Large intestine (tissue), 3 donors: ENCODE results near the gene FAM210A. TPM values are rescaled to one million over a fixed set of nuclear protein-coding genes. Genes with fewer than 3 reads are reported as not detected.

Experiments
- DNase-seq, 2 donors: peaks; one replicate each; pipeline versions ENCODE4 v3.0.0 to v3.0.0-alpha.2; 2013
- H3K27ac ChIP-seq: one replicate; pipeline ENCODE4 v1.5.1; 2013; ENCODE audit warnings: low read length
- H3K27me3 ChIP-seq: 2 replicates; pipeline ENCODE4 v1.6.1; 2013; ENCODE audit warnings: low read length; ENCODE audit not compliant: control insufficient read depth, insufficient read depth
- H3K36me3 ChIP-seq: 2 replicates; pipeline ENCODE4 v1.6.1; 2013; ENCODE audit warnings: low read length; ENCODE audit not compliant: control insufficient read depth, insufficient read depth
- H3K4me1 ChIP-seq: one replicate; pipeline ENCODE4 v1.6.1; 2013; ENCODE audit warnings: low read length; ENCODE audit not compliant: control insufficient read depth, insufficient read depth
- H3K4me3 ChIP-seq: one replicate; pipeline ENCODE4 v1.5.1; 2013; ENCODE audit warnings: low read length
- H3K9me3 ChIP-seq: one replicate; pipeline ENCODE4 v1.6.1; 2013; ENCODE audit warnings: mild to moderate bottlenecking, low read depth, low read length, moderate library complexity; ENCODE audit not compliant: control insufficient read depth
- WGBS: methylation state at CpG from one replicate; pipeline ENCODE4 v1.1.5; 2013; ENCODE audit warnings: low lambda C conversion rate; ENCODE audit not compliant: insufficient coverage; 5-methylcytosine and 5-hydroxymethylcytosine counted together
- polyA plus RNA-seq: library from polyadenylated mRNA; unstranded; fragments of 120-200 nt; gene quantifications from one replicate; pipeline ENCODE4 v1.2.1, GENCODE V29; 2013

FAM210A gene
- polyA plus RNA-seq, 1 donor, result 16.7 TPM

DNA sequence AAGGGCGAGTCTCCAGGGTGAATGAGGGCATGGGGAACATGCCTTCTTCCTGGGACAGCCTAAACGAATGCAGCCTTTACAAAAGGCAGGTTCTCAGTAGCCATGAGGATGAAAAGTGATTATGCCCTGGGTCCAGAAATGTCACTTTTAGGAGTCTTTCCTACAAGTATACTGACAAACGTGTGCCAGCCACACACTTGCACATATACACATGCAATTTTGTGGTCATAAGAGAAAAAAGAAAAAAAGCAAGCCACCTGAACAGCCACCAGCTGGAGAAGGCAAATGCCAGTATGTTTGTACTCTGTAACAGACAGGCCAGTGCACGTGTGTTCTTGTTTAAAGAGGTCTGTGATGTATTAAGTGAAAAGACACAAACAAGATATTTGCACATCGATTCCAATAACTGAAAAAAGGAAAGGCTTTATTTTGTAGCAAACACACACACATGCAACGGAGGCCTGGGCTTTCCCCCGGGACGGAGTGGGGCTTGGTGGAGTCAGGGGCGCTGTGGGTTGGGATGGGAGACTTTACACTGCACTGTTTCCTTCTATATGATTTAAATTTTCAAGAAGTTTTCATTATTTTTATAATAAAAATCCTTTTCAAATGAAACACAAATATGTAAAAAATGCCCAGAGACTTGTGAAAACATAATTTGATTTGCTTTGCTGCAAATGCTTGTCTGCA lies 108.4 kb downstream of the FAM210A start:
- no peak for DNase-seq
- H3K4me3 ChIP-seq, result no peak overlapping the region
- H3K4me1 ChIP-seq, result no peaks in the 10 kb centered on the region
- H3K27ac ChIP-seq, result no peak overlapping the region
- WGBS, result 82% methylated on average over 3 of the region's 9 CpGs
- H3K27me3 ChIP-seq, result peaks cover 9% of the 10 kb centered on the region
- H3K36me3 ChIP-seq, result no peaks in the 10 kb centered on the region
- no peaks in the 10 kb centered on the region for H3K9me3 ChIP-seq

DNA sequence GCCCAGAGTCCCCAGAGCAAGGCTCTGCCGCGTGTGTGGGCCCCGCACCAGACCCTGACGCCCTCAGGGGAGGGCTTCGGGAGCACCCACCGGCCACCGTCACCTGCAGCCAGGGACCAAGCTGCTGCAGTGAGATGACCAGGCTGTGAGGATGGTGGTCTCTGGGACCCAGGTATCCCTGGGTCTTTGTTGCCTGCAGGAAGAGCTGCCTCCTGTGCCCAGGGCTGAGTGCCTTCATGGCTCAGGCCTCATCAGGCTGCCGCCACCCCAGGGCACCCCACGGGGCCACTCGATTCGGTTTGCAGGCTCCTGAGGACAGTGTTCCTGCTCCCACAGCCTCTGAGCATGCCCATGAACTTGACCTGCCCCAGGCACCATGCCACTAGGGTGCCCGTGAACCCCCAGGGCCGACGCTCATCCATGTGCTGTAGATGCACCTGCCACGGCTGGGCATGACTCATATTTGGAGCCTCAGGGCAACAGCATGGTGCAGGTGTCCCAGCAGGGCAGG lies 109.8 kb downstream of the FAM210A start:
- H3K27me3 ChIP-seq, result peaks cover 21% of the 10 kb centered on the region
- WGBS, result no CpG with 5 or more reads among the region's 15 CpGs
- no peaks in the 10 kb centered on the region for H3K36me3 ChIP-seq
- no peak overlapping the region for H3K27ac ChIP-seq
- no peak overlapping the region for H3K4me3 ChIP-seq
- H3K9me3 ChIP-seq, result no peaks in the 10 kb centered on the region
- H3K4me1 ChIP-seq, result no peaks in the 10 kb centered on the region
- DNase-seq, result no peak

DNA sequence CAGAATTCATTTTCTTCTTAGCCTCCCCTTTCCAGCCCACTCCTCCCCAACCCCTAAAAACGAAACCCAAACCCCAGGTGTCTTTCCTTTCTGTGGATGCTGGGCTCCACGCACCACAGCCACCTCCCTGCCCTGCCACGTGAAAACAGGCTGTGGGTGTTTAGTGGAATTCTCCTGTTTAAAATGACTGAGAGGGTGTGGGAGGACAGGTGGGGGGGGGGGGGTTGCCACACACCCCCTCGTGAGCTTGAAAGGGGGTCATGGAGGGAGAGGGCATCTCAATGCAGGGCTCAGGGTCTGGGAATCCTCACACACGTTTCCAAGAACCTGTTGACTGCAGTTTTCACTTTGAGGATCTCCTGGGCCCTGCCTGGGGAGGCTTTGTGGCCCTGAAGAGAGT lies 110.3 kb downstream of the FAM210A start:
- DNase-seq, result no peak
- Histone ChIP-seq H3K4me1 (no peaks in the 10 kb centered on the region), H3K4me3 (no peak overlapping the region), H3K36me3 (no peaks in the 10 kb centered on the region), H3K27ac (no peak overlapping the region), H3K27me3 (peaks cover 27% of the 10 kb centered on the region), H3K9me3 (no peaks in the 10 kb centered on the region)
- no CpG with 5 or more reads among the region's 5 CpGs for WGBS

DNA sequence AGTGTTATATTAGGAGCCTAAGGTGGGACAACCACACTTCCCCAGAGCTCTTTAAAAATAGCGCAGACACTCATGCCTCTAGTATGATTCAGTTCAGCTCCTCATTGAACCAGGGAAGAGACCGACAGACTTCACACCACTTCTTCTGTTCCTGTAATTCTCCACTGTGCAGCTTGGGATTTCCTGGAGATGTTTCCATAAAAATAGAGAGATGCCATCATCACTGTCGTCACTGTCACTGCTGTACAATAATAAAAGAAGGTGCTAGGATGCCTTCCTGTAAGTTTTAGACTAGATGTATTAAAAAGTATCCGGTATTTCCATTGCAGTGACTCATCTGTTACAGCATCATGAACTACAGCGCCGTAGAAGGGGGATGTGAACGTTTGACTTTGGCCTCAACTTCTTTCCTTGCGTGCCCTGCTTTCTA lies 110.9 kb downstream of the FAM210A start:
- no peaks in the 10 kb centered on the region for H3K4me1 ChIP-seq
- 93% methylated on average over 3 of the region's 8 CpGs for WGBS
- no peaks in the 10 kb centered on the region for H3K9me3 ChIP-seq

DNA sequence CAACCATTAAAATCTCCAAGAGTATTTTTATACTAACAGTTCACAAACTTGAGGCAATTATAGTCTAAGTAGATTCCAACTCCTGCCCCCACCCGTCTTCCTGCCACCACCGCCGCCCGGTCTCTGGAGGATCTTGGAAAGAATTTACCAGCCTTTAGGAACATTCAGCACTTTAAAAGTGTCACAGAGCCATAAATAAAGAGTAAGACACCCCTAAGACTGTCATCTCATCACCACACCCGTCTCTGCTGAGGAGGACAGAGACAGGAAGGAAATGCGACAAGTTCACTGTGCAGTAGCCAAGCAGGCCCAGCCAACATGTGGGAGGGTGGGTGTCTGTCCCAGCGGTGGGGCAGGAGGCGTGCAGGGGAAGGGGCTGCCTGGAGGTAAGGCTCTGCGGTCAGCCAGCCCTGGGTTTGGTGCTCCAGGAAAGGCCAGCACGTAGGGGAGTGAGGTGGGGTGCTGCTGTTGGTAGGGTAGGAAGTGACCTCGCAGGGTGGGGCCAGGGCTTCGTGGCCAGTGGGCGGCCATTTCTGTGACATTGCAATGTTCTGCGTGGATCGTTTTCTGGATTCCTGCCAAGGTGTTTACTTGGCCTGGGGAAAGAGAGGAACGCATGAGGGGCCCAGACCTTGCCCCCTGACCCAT lies 111.6 kb downstream of the FAM210A start:
- Histone ChIP-seq H3K27me3 (peaks cover 34% of the 10 kb centered on the region), H3K4me3 (no peak overlapping the region), H3K9me3 (no peaks in the 10 kb centered on the region), H3K27ac (no peak overlapping the region), H3K4me1 (no peaks in the 10 kb centered on the region), H3K36me3 (no peaks in the 10 kb centered on the region)
- no peak for DNase-seq
- no CpG with 5 or more reads among the region's 16 CpGs for WGBS

More for the DNA sequence above, 110.9 kb downstream of the FAM210A start:
- no peak overlapping the region for H3K27ac ChIP-seq
- no peak for DNase-seq
- H3K27me3 ChIP-seq, result peaks cover 33% of the 10 kb centered on the region
- H3K36me3 ChIP-seq, result no peaks in the 10 kb centered on the region
- H3K4me3 ChIP-seq, result no peak overlapping the region

DNA sequence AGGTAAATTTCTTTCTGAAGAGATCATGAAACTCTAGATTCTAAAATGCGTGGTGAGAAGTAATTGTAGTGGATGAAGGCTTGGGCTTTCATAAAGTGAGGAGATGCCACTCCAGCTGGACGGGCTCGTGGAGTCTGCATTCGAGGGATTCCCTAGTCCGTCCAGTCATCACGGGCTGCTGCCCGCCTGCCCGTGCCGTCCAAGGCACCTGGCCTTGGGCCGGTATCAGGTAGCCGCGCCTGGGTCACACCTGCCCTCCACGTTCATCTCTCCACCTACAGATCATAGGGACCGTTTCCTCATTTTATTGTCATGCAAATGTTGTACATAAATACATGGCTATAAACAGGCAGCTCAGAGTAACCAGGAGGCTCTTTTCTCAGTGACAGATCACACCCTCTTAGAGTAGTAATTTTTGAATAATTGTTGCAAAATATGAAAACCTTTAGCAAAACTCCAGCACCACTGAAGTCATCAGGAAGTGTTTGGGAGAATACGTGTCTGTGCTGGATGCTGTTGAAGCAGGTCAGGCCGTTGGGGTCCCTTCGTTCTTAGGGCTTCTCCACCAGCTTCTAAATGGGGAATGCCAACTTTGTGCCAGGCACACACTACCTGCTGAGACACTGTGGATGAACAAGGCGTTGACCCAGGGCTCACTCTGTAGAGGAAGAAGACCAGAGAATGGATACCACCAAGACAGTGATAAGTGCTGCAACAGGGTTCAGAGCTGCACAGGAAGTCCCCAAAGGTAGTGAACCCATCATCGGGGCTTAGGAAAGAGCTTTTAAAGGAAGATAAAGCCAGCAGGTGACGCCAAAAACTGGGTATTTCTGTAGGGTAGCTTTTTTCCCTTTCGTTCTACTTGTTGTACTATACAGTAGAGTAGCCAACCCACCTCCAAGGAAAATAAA lies 112.5 kb downstream of the FAM210A start:
- Histone ChIP-seq H3K27me3 (peaks cover 34% of the 10 kb centered on the region), H3K4me3 (no peak overlapping the region), H3K36me3 (no peaks in the 10 kb centered on the region), H3K27ac (no peak overlapping the region), H3K9me3 (no peaks in the 10 kb centered on the region), H3K4me1 (no peaks in the 10 kb centered on the region)
- DNase-seq, result no peak
- no CpG with 5 or more reads among the region's 21 CpGs for WGBS

Other genes with a start within 250 kb of the FAM210A start
- gene RNMT, start 115 bp upstream of the FAM210A start, polyA plus RNA-seq, result 31.3 TPM
- gene MC5R, start 97.6 kb upstream of the FAM210A start, polyA plus RNA-seq, result 0.66 TPM
- gene MC2R, start 189.0 kb upstream of the FAM210A start, polyA plus RNA-seq, result 0.06 TPM